K562 (cell line): ENCODE data around the gene SPINT2. TPM values are rescaled to one million over a fixed set of nuclear protein-coding genes. Genes with fewer than 3 reads are reported as not detected.

Experiments used
- ATAC-seq: fragments of 200-7000 bp; cut with Tn5 transposase; 3 replicates; pipeline ENCODE4 v1.9.1; 2020; ENCODE audit warnings: moderate library complexity
- BruUV-seq: library from RNA; stranded (reverse); fragments of 400-500 nt; replicated peaks from 2 replicates; lab custom pipeline; 2021; lab: Mats Ljungman, UMichigan
- CTCF ChIA-PET: fragments of 300-600 bp; formaldehyde crosslinking; extraction: SDS; loops from one replicate; lab custom pipeline; 2021; ENCODE audit warnings: low intra/inter-chr PET ratio; lab: Yijun Ruan, JAX
- POLR2A ChIA-PET: fragments of 300-600, 350-650 bp; sonication (Branson Sonifier 250); formaldehyde crosslinking; extraction: SDS; loops from one replicate; lab custom pipeline; 2021; ENCODE audit warnings: antibody characterized with exemption, inconsistent platforms; lab: Yijun Ruan, JAX
- DNase-seq, 4 experiments: peaks; one replicate each; pipeline versions ENCODE4 v3.0.0 to v3.0.0-alpha.2; 2011 to 2018; ENCODE audit warnings: low spot score in 3 of 4, mixed read lengths in 3 of 4; ENCODE audit errors: extremely low read depth in 1 of 4
- FAIRE-seq: peaks from 2 replicates; lab custom pipeline; 2011; peaks lifted over from hg19 to GRCh38; lab: Jason Lieb, UNC
- H2AFZ ChIP-seq: 2 replicates; pipeline ENCODE4 v1.6.0; 2011; ENCODE audit warnings: low read depth, low read length, control low read depth, inconsistent platforms
- H3K27ac ChIP-seq: fragments of 200-600 bp; 3 replicates; pipeline ENCODE4 v1.8.0; 2011; ENCODE audit warnings: low read depth, mild to moderate bottlenecking, control low read depth, inconsistent platforms, low read length, moderate library complexity, mixed read lengths; ENCODE audit errors: extremely low read depth
- H3K27me3 ChIP-seq, 2 experiments: fragments of 300-600 bp in 1 of 2; 2 replicates in 1 of 2; 3 replicates in 1 of 2; pipeline versions ENCODE4 v1.6.0 to v1.8.0; 2011; ENCODE audit warnings: inconsistent platforms in 2 of 2, low read length in 2 of 2, mild to moderate bottlenecking in 1 of 2, mixed read lengths in 1 of 2, moderate library complexity in 1 of 2; ENCODE audit not compliant: control insufficient read depth in 2 of 2, insufficient read depth in 2 of 2
- H3K36me3 ChIP-seq: fragments of 300-600 bp; 3 replicates; pipeline ENCODE4 v1.8.0; 2011; ENCODE audit warnings: mild to moderate bottlenecking, low read length, inconsistent platforms; ENCODE audit not compliant: control insufficient read depth, insufficient read depth
- H3K4me1 ChIP-seq, 2 experiments: fragments of 200-600 bp in 1 of 2; replicated peaks in 1 of 2; 2 replicates in 1 of 2; 3 replicates in 1 of 2; pipeline versions ENCODE4 v1.5.1 to v1.8.0; 2011; ENCODE audit warnings: inconsistent platforms in 2 of 2, low read length in 2 of 2, mild to moderate bottlenecking in 1 of 2, mixed read lengths in 1 of 2, moderate library complexity in 1 of 2; ENCODE audit not compliant: control insufficient read depth in 2 of 2, insufficient read depth in 2 of 2
- H3K4me2 ChIP-seq: 2 replicates; pipeline ENCODE4 v1.6.1; 2011; ENCODE audit warnings: low read length, control low read depth, inconsistent platforms, mixed read lengths; ENCODE audit not compliant: insufficient read depth
- H3K4me3 ChIP-seq: fragments of 200-600 bp; sonication (generic), shearing (Covaris generic); 2 replicates; pipeline ENCODE4 v1.5.1; 2016; ENCODE audit warnings: control low read depth, inconsistent platforms
- H3K79me2 ChIP-seq: fragments of 200-600 bp; 3 replicates; pipeline ENCODE4 v1.8.0; 2011; ENCODE audit warnings: low read length, inconsistent platforms; ENCODE audit not compliant: control insufficient read depth, insufficient read depth
- H3K9ac ChIP-seq, 2 experiments: 2 replicates each; pipeline versions ENCODE4 v1.6.0 to v1.6.1; 2011; ENCODE audit warnings: low read depth in 2 of 2, low read length in 2 of 2, control low read depth in 1 of 2, inconsistent platforms in 1 of 2, mild to moderate bottlenecking in 1 of 2, mixed read lengths in 1 of 2; ENCODE audit not compliant: insufficient read depth in 1 of 2
- H3K9me1 ChIP-seq: one replicate; pipeline ENCODE4 v1.6.0; 2011; ENCODE audit warnings: inconsistent platforms, mild to moderate bottlenecking, low read length, moderate library complexity; ENCODE audit not compliant: control insufficient read depth, insufficient read depth
- H3K9me3 ChIP-seq: replicated peaks from 2 replicates; pipeline ENCODE4 v1.5.1; 2011; ENCODE audit warnings: low read depth, low read length, inconsistent platforms; ENCODE audit not compliant: control insufficient read depth, insufficient read depth
- H4K20me1 ChIP-seq: replicated peaks from 2 replicates; pipeline ENCODE4 v1.6.1; 2011; ENCODE audit warnings: low read length, inconsistent platforms, mixed read lengths; ENCODE audit not compliant: control insufficient read depth, insufficient read depth
- CREB3 ChIP-seq: fragments of 450-650 bp; conservative IDR thresholded peaks from 2 replicates; pipeline ENCODE4 v1.6.1; 2016; ENCODE audit warnings: missing genetic modification characterization, low read depth, mild to moderate bottlenecking, missing compliant biosample characterization, moderate library complexity
- ELF1 ChIP-seq: fragments of 200-800 bp; sonication (Bioruptor generic); IDR thresholded peaks from 2 replicates; pipeline ENCODE4 v1.6.1; 2016; ENCODE audit warnings: missing genetic modification characterization, missing compliant biosample characterization
- ERF ChIP-seq: fragments of 450-650 bp; formaldehyde crosslinking; IDR thresholded peaks from 2 replicates; pipeline ENCODE4 v1.4.0; 2020; ENCODE audit warnings: mild to moderate bottlenecking, mixed read lengths
- ESRRB ChIP-seq: fragments of 250-450 bp; sonication (Bioruptor Pico); IDR thresholded peaks from 2 replicates; pipeline ENCODE4 v1.5.0; 2020; ENCODE audit warnings: mild to moderate bottlenecking, moderate library complexity, borderline replicate concordance
- NBN ChIP-seq: fragments of 450-650 bp; IDR thresholded peaks from 2 replicates; pipeline ENCODE4 v1.6.1; 2016; ENCODE audit warnings: low read depth, mild to moderate bottlenecking
- TEAD1 ChIP-seq, 2 experiments: fragments of 450-650 bp in 1 of 2; sonication (generic) in 1 of 2; formaldehyde crosslinking; IDR thresholded peaks; 2 replicates each; pipeline versions ENCODE4 v1.4.0 to v1.8.0; 2020 to 2022; ENCODE audit warnings: mild to moderate bottlenecking in 2 of 2, missing genetic modification reagents in 1 of 2
- YBX1 ChIP-seq: fragments of 450-650 bp; IDR thresholded peaks from 2 replicates; pipeline ENCODE4 v1.7.1; 2016; ENCODE audit warnings: mild to moderate bottlenecking
- ZNF785 ChIP-seq: fragments of 250-450 bp; sonication (Bioruptor Pico); IDR thresholded peaks from 2 replicates; pipeline ENCODE4 v1.4.0; 2020; ENCODE audit warnings: mild to moderate bottlenecking
- WGBS: fragments of 100-300 bp; shearing (Covaris generic); methylation state at CpG from one replicate; pipeline ENCODE4 v1.1.6; 2016; ENCODE audit warnings: low coverage, mixed read lengths; ENCODE audit not compliant: insufficient coverage; ENCODE audit errors: missing lambda C conversion rate; 5-methylcytosine and 5-hydroxymethylcytosine counted together
- in situ Hi-C: fragments of 300-500 bp; cut with MboI; formaldehyde crosslinking; loops from 4 replicates; pipeline ENCODE4 v1.15.0; 2018; ENCODE audit warnings: inconsistent platforms, mixed read lengths
- intact Hi-C: fragments of 100-400 bp; cut with micrococcal nuclease; formaldehyde crosslinking; loops from 2 replicates; pipeline ENCODE4 v1.14.2; 2022
- polyA plus RNA-seq, 8 experiments: library from polyadenylated mRNA; depleted of rRNA in 4 of 8; stranded (reverse) in 5 of 8; unstranded in 3 of 8; fragments of >200 nt; fragmentation: Nextera tagmentation in 2 of 8; fragmentation: Illumina TruSeq in 1 of 8; extraction: Ambion mirVana in 2 of 8; extraction: Trizol in 1 of 8; gene quantifications; 2 replicates each; pipeline versions ENCODE4 v1.2.1 to v1.2.3, GENCODE V29; 2011 to 2014; ENCODE audit warnings: inconsistent platforms in 1 of 8, missing spikeins in 1 of 8
- total RNA-seq, 7 experiments: library from RNA; depleted of rRNA in 6 of 7; stranded (reverse); fragments of >200 nt in 6 of 7; fragmentation: Illumina TruSeq in 2 of 7; extraction: Trizol in 2 of 7; gene quantifications; 2 replicates each; pipeline versions ENCODE4 v1.2.1 to v1.2.3, GENCODE V29; 2011 to 2021; ENCODE audit warnings: low replicate concordance in 1 of 7

SPINT2 gene
- total and polyA plus RNA-seq, 9 of the 15 experiments (the other 6 are each of a cell fraction or from before 2014, with no cell fraction given), result 0.65 to 4.5 (median 3.4) TPM

- 60% methylated on average over 2 of the region's 2 CpGs for WGBS
- Histone ChIP-seq H3K4me2 (no peak overlapping the region), H3K4me3 (no peak overlapping the region), H3K79me2 (no peaks in the 10 kb centered on the region), H3K36me3 (no peaks in the 10 kb centered on the region), H3K27ac (no peak overlapping the region), H3K9ac (no peak overlapping the region), H4K20me1 (no peaks in the 10 kb centered on the region), H3K27me3 (no peaks in the 10 kb centered on the region), H2AFZ (no peak overlapping the region), H3K9me3 (no peaks in the 10 kb centered on the region), H3K4me1 (peaks cover 3 to 10% of the 10 kb centered on the region in 2 experiments; a peak in 4 of 5 replicates), H3K9me1 (no peaks in the 10 kb centered on the region)
- ChIA-PET CTCF (no interaction called here), POLR2A (no interaction called here)
- FAIRE-seq, result no peak
- BruUV-seq, result no TSS peak
- in situ Hi-C loops, result no loop called here
- intact Hi-C loops, result no loop called here
- DNase-seq, result no peak
- no peak for TF ChIP-seq ZNF785 (CRISPR knock-in tag)
- no peak for TF ChIP-seq TEAD1 (CRISPR knock-in tag; IDR thresholded peaks at IDR 0.05)
- TF ChIP-seq YBX1, result no peak
- TF ChIP-seq ELF1 (tag), result no peak
- ATAC-seq, result no peak
Measured at GRCh38 chr19:38278751-38279150, 14.4 kb downstream of the SPINT2 start.

- no peak for FAIRE-seq
- H3K27me3 ChIP-seq, result no peaks in the 10 kb centered on the region
- in situ Hi-C loops, result no loop called here
- no peaks in the 10 kb centered on the region for H4K20me1 ChIP-seq
- TF ChIP-seq ESRRB (CRISPR knock-in tag), result no peak
- no peak for TF ChIP-seq NBN
- no peak for TF ChIP-seq ZNF785 (CRISPR knock-in tag)
- TF ChIP-seq ERF (CRISPR knock-in tag), result no peak
- TF ChIP-seq CREB3, result no peak
- peak overlapping the region in 1 of 2 experiments; percentile 75; a peak in 1 of 4 replicates for H3K9ac ChIP-seq
- peak overlapping the region; percentile 70 for H2AFZ ChIP-seq
- no peaks in the 10 kb centered on the region for H3K79me2 ChIP-seq
- ChIA-PET CTCF (no interaction called here), POLR2A (interaction anchor here (0.9 to 1.8 kb wide), 4 partner anchors 10 to 26 kb away, joined by 3 to 5 read pairs (median 3); no protein-coding TSS in a partner anchor)
- H3K4me1 ChIP-seq, result peaks cover 3 to 10% of the 10 kb centered on the region in 2 experiments; a peak in 3 of 5 replicates
- intact Hi-C loops, result no loop called here
- H3K27ac ChIP-seq, result no peak overlapping the region
- H3K36me3 ChIP-seq, result no peaks in the 10 kb centered on the region
- H3K9me3 ChIP-seq, result no peaks in the 10 kb centered on the region
- H3K9me1 ChIP-seq, result no peaks in the 10 kb centered on the region
- H3K4me2 ChIP-seq, result no peak overlapping the region
- 69% methylated on average over 17 of the region's 17 CpGs for WGBS
- no peak for DNase-seq
- no peak overlapping the region for H3K4me3 ChIP-seq
- no TSS peak for BruUV-seq
- no peak for ATAC-seq
Measured at GRCh38 chr19:38280030-38280921, 15.9 kb downstream of the SPINT2 start.
